Memory B cell (primary cell): Measurements from ENCODE around the gene EPB41L1.

ENCODE experiments used
- ATAC-seq: fragments of 150-1000 bp; cut with Tn5 transposase; 2 replicates; pipeline ENCODE4 v1.10.0; 2021; ENCODE audit warnings: low read depth, mild to moderate bottlenecking, moderate library complexity
- DNase-seq, 2 donors: peaks; one replicate each; pipeline ENCODE4 v3.0.0; 2022; ENCODE audit warnings: low spot score in 2 of 2
- H3K27ac Mint-ChIP-seq: one replicate; pipeline ENCODE4 v1.8.0; 2022; ENCODE audit warnings: mild to moderate bottlenecking, moderate library complexity, mixed read lengths
- H3K27me3 Mint-ChIP-seq: one replicate; pipeline ENCODE4 v1.8.0; 2022; ENCODE audit warnings: mixed read lengths
- H3K36me3 Mint-ChIP-seq: one replicate; pipeline ENCODE4 v1.8.0; 2022; ENCODE audit warnings: mild to moderate bottlenecking, mixed read lengths
- H3K4me1 Mint-ChIP-seq: one replicate; pipeline ENCODE4 v1.8.0; 2022; ENCODE audit warnings: mixed read lengths
- H3K4me3 Mint-ChIP-seq: one replicate; pipeline ENCODE4 v1.8.0; 2022; ENCODE audit warnings: mild to moderate bottlenecking, moderate library complexity, mixed read lengths
- H3K9me3 Mint-ChIP-seq: one replicate; pipeline ENCODE4 v1.8.0; 2022; ENCODE audit warnings: mixed read lengths

The EPB41L1 gene

DNA sequence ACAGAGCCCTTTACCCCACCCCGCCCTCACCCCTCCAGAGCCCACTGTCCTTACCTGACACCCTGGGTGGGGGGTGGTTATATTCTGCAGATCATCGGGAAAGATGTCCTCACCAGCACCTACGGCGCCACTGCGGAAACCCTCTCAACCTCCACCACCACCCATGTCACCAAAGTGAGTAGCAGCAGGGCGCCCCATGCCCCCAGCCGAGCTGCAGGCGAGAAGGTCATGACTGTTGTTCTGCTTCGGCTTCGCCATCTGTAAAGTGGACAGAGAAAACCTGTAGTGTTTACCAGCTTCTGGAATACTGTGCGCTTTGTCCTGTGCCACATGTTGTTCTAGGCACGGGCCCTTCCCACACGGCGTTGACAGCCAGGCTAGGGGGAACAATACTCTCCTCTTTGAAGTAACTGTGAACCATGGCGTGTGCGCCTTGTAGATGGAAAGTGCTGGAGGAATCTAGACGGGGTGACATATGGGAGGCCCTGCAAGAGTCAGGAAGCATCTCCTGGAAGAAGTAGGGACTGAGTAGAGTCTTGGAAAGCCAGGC, 65.2 kb downstream of the EPB41L1 start:
- no peak for ATAC-seq
- no peak overlapping the region for H3K4me3 Mint-ChIP-seq
- H3K4me1 Mint-ChIP-seq: no peaks in the 10 kb centered on the region
- no peak for DNase-seq
- no peaks in the 10 kb centered on the region for H3K9me3 Mint-ChIP-seq
- H3K27me3 Mint-ChIP-seq: peaks cover 15% of the 10 kb centered on the region
- H3K36me3 Mint-ChIP-seq: no peaks in the 10 kb centered on the region
- no peak overlapping the region for H3K27ac Mint-ChIP-seq

DNA sequence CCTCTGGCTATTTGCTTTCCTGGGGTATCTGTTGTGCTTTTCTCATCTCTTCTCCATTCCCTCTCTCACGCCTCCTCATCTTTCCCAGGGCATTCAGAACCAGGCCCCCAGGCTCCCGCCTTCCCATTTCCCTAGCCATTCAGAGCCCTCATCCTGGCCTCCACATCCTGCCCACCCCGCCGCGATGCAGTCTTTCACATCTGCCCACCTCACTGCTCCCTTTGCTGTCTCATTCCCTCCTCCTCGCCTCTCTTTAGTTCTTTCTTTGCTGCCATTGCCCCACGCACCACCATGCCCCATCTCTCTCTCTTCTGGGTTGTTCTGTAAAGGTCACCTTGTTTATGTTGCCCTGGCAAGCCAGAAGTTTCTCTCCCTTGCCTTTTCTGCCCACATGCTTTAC, 71.1 kb downstream of the EPB41L1 start:
- Mint-ChIP-seq H3K9me3 (no peaks in the 10 kb centered on the region), H3K27me3 (peaks cover 16% of the 10 kb centered on the region), H3K36me3 (no peaks in the 10 kb centered on the region), H3K4me1 (no peaks in the 10 kb centered on the region), H3K4me3 (no peak overlapping the region), H3K27ac (no peak overlapping the region)
- ATAC-seq: no peak
- DNase-seq: no peak

DNA sequence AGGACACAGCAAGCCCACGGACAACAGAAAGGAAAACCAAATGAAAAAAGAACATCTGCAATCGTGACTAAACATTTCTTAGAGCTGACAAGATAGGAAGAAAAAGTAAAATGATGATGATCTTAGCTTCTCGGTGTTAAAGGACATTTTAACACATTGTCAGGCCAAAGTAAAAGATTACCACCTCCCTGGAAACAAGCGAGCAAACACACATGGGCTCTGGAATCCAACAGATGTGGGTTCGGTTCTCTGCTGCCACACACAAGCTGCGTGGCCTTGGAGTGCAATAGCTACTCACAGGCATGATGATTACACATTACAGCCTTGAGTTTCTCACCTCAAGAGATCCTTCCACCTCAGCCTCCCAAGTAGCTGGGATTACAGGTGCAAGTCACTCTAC, 74.2 kb downstream of the EPB41L1 start:
- peaks cover 24% of the 10 kb centered on the region for H3K27me3 Mint-ChIP-seq
- no peak for ATAC-seq

DNA sequence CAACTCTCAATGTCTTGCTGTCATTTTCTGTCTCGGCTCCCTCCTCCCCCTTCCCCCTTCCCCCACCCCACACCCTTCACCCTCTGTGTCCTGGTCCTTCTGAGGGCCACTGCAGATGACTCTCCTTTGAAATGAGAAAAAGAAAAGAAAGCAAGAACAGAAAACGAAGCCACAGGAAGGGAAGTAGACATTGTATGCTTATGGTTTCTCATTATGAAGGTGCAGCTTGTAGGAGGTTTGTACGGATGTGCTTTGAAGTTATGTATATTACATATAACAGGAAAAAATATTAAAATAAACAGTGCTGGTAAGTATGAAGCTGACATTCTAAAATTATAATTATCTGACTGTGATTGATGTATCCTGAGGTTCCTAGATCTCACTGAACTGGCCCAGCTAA, 75.5 kb downstream of the EPB41L1 start:
- H3K36me3 Mint-ChIP-seq: no peaks in the 10 kb centered on the region
- H3K27ac Mint-ChIP-seq: no peak overlapping the region
- no peak for ATAC-seq
- peaks cover 24% of the 10 kb centered on the region for H3K27me3 Mint-ChIP-seq
- DNase-seq: no peak
- no peaks in the 10 kb centered on the region for H3K9me3 Mint-ChIP-seq
- H3K4me3 Mint-ChIP-seq: no peak overlapping the region
- H3K4me1 Mint-ChIP-seq: no peaks in the 10 kb centered on the region

More for the DNA sequence above, 74.2 kb downstream of the EPB41L1 start:
- H3K27ac Mint-ChIP-seq: no peak overlapping the region
- H3K4me3 Mint-ChIP-seq: no peak overlapping the region
- H3K4me1 Mint-ChIP-seq: no peaks in the 10 kb centered on the region
- no peak for DNase-seq
- H3K36me3 Mint-ChIP-seq: no peaks in the 10 kb centered on the region
- no peaks in the 10 kb centered on the region for H3K9me3 Mint-ChIP-seq

DNA sequence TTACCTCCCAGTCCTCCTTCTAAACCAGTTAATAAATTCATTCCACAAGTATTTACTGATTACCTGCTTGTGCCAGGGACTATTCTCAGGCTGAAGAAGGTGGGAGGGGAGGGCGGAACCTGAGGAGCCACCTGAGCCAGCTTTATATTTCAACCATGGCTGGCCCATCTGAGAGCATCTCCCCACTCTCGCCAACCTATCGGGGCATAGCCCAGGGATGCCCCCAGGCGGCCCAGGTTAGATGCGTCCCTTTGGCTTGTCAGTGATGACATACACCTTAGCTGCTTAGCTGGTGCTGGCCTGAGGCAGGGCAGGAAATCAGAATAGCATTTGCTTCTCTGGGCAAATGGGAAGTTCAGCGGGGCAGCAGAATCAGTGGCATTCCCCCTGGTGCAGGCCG, 76.8 kb downstream of the EPB41L1 start:
- no peak overlapping the region for H3K27ac Mint-ChIP-seq
- H3K9me3 Mint-ChIP-seq: no peaks in the 10 kb centered on the region
- H3K36me3 Mint-ChIP-seq: no peaks in the 10 kb centered on the region
- peaks cover 19% of the 10 kb centered on the region for H3K27me3 Mint-ChIP-seq
- H3K4me3 Mint-ChIP-seq: no peak overlapping the region
- DNase-seq (no peak), ATAC-seq (no peak)
- H3K4me1 Mint-ChIP-seq: no peaks in the 10 kb centered on the region

DNA sequence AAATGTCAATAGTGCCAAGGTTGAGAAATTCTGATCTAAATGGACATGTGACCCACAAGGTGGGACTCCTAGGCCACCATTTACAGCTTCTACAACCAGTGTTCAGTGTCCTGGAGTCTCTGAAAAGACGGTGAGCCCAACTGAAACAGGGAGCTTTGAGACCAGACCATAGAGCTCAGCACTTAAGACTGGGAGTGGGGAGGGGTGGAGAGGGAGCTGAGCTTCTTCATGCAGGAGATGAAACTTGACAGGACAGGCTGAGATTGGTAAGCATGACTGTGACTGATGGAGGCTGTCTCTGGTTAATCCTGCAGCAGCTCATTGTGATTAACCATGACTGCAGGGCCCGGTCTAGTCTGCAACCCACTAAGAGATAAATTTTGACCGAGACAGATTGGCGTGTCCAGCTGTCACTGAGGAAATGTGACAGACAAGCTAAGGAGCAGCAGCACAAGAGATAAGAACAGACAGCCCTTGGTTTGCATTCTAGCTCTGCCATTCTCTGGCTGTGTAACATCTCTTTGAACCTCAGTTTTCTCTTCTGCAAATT, 80.3 kb downstream of the EPB41L1 start:
- Mint-ChIP-seq H3K27ac (no peak overlapping the region), H3K27me3 (peaks cover 12% of the 10 kb centered on the region), H3K4me1 (peaks cover 15% of the 10 kb centered on the region), H3K4me3 (no peak overlapping the region), H3K36me3 (peaks cover 2% of the 10 kb centered on the region), H3K9me3 (no peaks in the 10 kb centered on the region)
- DNase-seq (no peak), ATAC-seq (no peak)

DNA sequence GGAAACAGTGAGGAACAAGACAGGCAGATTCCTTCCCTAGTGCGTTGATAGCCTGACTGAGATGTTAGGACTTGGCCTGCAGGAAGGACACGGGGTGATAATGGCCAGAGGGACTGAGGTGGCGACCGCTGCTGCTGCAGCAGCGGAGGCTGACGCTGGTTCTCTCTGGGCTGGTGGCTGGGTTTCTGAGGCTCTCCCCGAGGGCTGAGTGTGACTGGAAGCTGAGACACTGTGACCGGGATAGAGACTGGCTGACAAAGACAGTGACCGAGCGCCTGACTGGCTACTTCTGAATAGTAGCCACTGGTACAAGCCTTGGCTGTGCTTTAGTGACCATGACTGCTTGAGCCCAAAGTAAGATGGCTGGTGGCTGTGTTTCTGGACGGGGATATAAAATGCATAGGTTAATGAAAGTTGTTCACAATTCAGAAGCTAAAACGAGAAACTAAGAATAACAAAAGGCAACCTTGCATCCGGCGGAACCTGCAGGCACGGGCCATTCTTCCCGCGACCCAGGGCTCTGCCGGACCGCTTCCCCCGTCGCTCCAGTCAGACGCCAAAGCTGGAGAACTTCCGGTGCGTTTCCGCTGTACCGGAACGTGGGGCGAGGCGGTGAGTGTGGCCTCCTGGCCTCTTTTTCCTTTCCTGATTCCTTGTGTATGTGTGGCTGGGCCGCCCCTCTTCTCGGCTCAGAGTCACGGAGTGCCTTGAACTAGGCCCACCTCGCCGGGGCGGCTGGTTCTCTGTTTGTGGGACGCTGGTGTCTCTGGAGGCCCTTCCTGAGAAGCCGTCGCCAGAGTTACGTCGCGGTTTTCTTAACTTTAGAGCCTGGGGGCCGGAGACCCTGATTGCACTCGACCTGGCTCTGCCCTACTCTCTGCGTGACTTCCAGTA, 81.6 kb downstream of the EPB41L1 start, which contains the start of gene AAR2:
Gene AAR2 (plus strand): TSS at position 587 of the 894 bp plus-strand sequence. CDS start 3,391 bp downstream, outside the sequence.
- peak within 1 kb of the TSS; percentile 92 for H3K4me3 Mint-ChIP-seq
- ATAC-seq: peak; percentile 94
- DNase-seq: peak; percentile 62 to 68
- H3K9me3 Mint-ChIP-seq: no peaks in the 10 kb centered on the region
- H3K36me3 Mint-ChIP-seq: peaks cover 2% of the 10 kb centered on the region
- H3K27ac Mint-ChIP-seq: peak within 1 kb of the TSS; percentile 92
- peaks cover 15% of the 10 kb centered on the region for H3K4me1 Mint-ChIP-seq
- H3K27me3 Mint-ChIP-seq: peaks cover 8% of the 10 kb centered on the region

DNA sequence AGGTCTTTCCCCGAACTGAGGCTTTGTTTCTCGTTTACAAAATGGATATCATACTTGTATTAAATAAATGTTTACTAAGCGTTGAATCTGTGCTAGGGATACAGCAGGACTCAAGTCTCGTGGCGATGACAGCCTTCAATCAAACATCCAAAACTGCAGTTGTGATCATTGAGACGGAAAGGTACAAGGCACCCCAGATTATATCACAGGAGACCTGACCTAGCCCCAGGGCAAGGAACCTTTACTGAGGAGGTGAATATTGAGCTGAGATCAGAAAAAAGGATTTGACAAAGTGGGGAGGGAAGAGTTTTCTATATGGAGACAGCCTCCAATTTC, 82.2 kb downstream of the EPB41L1 start:
- ATAC-seq (peak; percentile 17), DNase-seq (no peak)
- Mint-ChIP-seq H3K27ac (peak overlapping the region; percentile 92), H3K9me3 (no peaks in the 10 kb centered on the region), H3K27me3 (peaks cover 8% of the 10 kb centered on the region), H3K36me3 (peaks cover 2% of the 10 kb centered on the region), H3K4me1 (peaks cover 15% of the 10 kb centered on the region), H3K4me3 (peak overlapping the region; percentile 92)

DNA sequence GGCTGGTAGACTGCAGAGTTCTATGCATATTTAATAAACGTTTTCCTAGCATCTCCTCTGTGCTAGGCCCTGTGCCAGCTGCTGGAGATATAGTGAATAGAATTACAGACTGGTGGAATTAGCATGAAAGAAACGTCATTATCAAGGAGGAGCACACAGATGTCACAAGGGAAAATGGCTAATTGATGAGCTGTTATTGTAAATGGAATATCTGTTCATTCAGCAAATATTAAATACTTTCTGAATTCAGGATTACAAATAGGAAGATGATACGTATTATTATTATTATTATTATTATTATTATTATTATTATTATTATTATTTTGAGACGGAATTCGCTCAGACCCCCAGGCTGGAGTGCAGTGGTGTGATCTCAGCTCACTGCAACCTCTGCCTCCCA, 82.9 kb downstream of the EPB41L1 start:
- Mint-ChIP-seq H3K4me1 (peaks cover 15% of the 10 kb centered on the region), H3K27ac (peak overlapping the region; percentile 92), H3K4me3 (peak overlapping the region; percentile 92), H3K27me3 (peaks cover 6% of the 10 kb centered on the region), H3K36me3 (peaks cover 2% of the 10 kb centered on the region), H3K9me3 (no peaks in the 10 kb centered on the region)
- ATAC-seq (no peak), DNase-seq (no peak)

DNA sequence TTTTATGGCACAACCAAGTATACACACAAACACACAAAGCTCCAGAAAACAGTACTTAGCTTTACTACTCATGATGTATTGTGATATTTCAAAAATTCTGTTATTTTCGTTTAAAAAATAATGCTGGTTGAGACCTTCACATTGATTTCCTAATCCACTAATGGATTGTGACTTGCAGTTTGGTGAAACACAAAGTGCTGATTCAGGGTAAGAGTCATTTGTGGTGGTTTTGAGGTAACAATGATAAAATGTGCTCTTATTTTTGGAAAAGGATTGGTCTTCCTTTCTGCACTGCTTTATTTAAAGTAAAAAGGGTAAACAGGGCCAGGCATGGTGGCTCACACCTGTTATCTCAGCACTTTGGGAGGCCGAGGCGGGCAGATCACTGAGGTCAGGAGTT, 83.6 kb downstream of the EPB41L1 start:
- H3K27ac Mint-ChIP-seq: no peak overlapping the region
- no peaks in the 10 kb centered on the region for H3K9me3 Mint-ChIP-seq
- peaks cover 15% of the 10 kb centered on the region for H3K4me1 Mint-ChIP-seq
- no peak for ATAC-seq
- H3K4me3 Mint-ChIP-seq: peak overlapping the region; percentile 17
- no peak for DNase-seq
- H3K27me3 Mint-ChIP-seq: no peaks in the 10 kb centered on the region
- H3K36me3 Mint-ChIP-seq: peaks cover 2% of the 10 kb centered on the region

DNA sequence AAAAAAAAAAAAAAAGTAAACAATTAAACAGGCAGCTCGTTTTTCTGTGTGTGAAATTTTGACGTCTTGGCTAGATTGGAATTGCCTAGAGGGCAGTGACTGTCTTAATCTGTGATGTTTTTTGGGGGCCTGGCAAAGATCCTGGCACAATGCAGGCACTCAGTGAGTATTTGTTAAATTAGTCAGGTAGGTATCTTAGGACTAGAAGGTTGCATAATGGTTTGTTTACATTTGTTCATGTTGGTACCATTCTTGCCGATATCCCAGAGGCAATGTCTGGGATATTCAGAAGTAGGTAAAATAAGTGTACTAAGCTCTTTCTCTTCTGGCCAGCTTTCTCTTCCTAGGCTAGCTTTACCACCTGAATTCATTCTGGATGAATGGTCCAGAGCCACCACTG, 84.2 kb downstream of the EPB41L1 start:
- peaks cover 5% of the 10 kb centered on the region for H3K36me3 Mint-ChIP-seq

DNA sequence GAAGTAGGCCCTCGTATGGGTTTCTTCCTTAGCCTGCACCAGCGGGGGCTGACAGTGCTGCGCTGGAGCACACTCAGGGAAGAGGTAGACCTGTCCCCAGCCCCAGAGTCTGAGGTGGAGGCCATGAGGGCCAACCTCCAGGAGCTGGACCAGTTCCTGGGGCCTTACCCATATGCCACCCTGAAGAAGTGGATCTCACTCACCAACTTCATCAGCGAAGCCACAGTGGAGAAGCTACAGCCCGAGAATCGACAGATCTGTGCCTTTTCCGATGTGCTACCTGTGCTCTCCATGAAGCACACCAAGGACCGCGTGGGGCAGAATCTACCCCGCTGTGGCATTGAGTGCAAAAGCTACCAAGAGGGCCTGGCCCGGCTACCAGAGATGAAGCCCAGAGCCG, 85.5 kb downstream of the EPB41L1 start:
- Mint-ChIP-seq H3K4me3 (no peak overlapping the region), H3K4me1 (peaks cover 15% of the 10 kb centered on the region), H3K9me3 (no peaks in the 10 kb centered on the region), H3K36me3 (peaks cover 8% of the 10 kb centered on the region), H3K27ac (no peak overlapping the region), H3K27me3 (no peaks in the 10 kb centered on the region)
- DNase-seq: no peak
- ATAC-seq: no peak

More for the DNA sequence above, 84.2 kb downstream of the EPB41L1 start:
- H3K9me3 Mint-ChIP-seq: no peaks in the 10 kb centered on the region
- ATAC-seq (no peak), DNase-seq (no peak)
- peaks cover 15% of the 10 kb centered on the region for H3K4me1 Mint-ChIP-seq
- no peak overlapping the region for H3K4me3 Mint-ChIP-seq
- H3K27ac Mint-ChIP-seq: peak overlapping the region; percentile 55
- H3K27me3 Mint-ChIP-seq: no peaks in the 10 kb centered on the region

DNA sequence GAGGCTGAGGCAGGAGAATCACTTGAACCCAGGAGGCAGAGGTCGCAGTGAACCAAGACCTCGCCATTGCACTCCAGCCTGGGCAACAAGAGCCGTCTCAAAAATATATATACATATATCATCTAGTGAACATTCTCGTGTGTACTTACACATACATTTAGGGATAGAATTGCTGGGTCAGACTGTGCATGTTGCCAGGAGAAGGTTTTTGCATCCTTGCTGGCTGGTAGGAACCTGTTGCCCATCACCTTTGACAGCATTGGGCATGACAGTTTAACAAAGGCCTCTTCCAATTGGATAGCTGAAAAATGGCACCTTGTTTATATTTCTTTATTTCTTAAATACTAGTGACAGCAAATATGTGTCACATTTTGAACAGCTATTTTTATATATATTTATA, 87.1 kb downstream of the EPB41L1 start:
- peaks cover 14% of the 10 kb centered on the region for H3K36me3 Mint-ChIP-seq
- H3K27ac Mint-ChIP-seq: no peak overlapping the region
- H3K9me3 Mint-ChIP-seq: no peaks in the 10 kb centered on the region
- no peaks in the 10 kb centered on the region for H3K27me3 Mint-ChIP-seq
- ATAC-seq (no peak), DNase-seq (no peak)
- H3K4me3 Mint-ChIP-seq: no peak overlapping the region
- H3K4me1 Mint-ChIP-seq: peaks cover 15% of the 10 kb centered on the region

DNA sequence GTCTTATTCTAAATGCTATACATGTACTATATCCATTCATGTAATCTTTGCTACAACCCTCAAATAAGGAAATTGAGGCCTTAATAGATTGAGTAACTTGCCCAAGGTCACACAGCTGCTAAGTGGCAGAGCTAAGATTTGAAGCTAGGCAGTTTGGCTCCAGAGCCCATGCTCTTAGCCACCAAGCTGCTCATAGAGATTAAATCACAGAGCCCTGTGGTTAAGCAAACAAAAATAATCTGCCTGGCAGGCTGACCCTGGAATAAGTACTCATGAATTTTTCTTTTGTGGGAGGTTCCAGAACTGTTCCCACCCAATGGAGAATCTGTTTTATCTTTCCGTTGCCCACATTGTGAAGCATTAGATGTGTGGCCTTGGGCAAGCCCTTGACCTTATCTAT, 89.2 kb downstream of the EPB41L1 start:
- H3K4me3 Mint-ChIP-seq: no peak overlapping the region
- H3K4me1 Mint-ChIP-seq: peaks cover 8% of the 10 kb centered on the region
- H3K9me3 Mint-ChIP-seq: no peaks in the 10 kb centered on the region
- no peaks in the 10 kb centered on the region for H3K27me3 Mint-ChIP-seq
- no peak for DNase-seq
- peaks cover 24% of the 10 kb centered on the region for H3K36me3 Mint-ChIP-seq
- no peak for ATAC-seq
- H3K27ac Mint-ChIP-seq: no peak overlapping the region
